Measurements from ENCODE around the gene RTN4IP1.
"Not testable (repeated sequence)": the region's sequence is repeated elsewhere in the genome, so short reads cannot be mapped to it uniquely, and the experiment has no call there.

Gene RTN4IP1

GRCh38 chr6:106568530-106568929 lies 60.8 kb downstream of the RTN4IP1 start:
- no peak for TF ChIP-seq CTCF (IDR thresholded peaks at IDR 0.05; ENCODE audit: extremely low read depth, missing control alignments)
- no peak for DNase-seq (ENCODE audit: low spot score)

- no peak for TF ChIP-seq CTCF (IDR thresholded peaks at IDR 0.05; ENCODE audit: extremely low read depth, missing control alignments)
- no peak for DNase-seq (ENCODE audit: low spot score)
Measured at GRCh38 chr6:106564476-106564875, 64.8 kb downstream of the RTN4IP1 start.

GRCh38 chr6:106563614-106564013 lies 65.7 kb downstream of the RTN4IP1 start:
- no peak for TF ChIP-seq CTCF (IDR thresholded peaks at IDR 0.05; ENCODE audit: extremely low read depth, missing control alignments)
- DNase-seq (ENCODE audit: low spot score), result no peak

GRCh38 chr6:106561686-106562405 lies 67.5 kb downstream of the RTN4IP1 start:
- TF ChIP-seq CTCF (IDR thresholded peaks at IDR 0.05; ENCODE audit: extremely low read depth, missing control alignments), result no peak
- no peak for DNase-seq (ENCODE audit: low spot score)

- no peak for DNase-seq (ENCODE audit: low spot score)
- no peak for TF ChIP-seq CTCF (IDR thresholded peaks at IDR 0.05; ENCODE audit: extremely low read depth, missing control alignments)
Measured at GRCh38 chr6:106560996-106561685, 68.2 kb downstream of the RTN4IP1 start.

- not testable (repeated sequence) for DNase-seq (ENCODE audit: low spot score)
Measured at GRCh38 chr6:106559659-106560058, 69.6 kb downstream of the RTN4IP1 start.

- TF ChIP-seq CTCF (IDR thresholded peaks at IDR 0.05; ENCODE audit: extremely low read depth, missing control alignments), result no peak
- DNase-seq (ENCODE audit: low spot score), result no peak
Measured at GRCh38 chr6:106558364-106558763, 70.9 kb downstream of the RTN4IP1 start.

GRCh38 chr6:106557837-106558236 lies 71.5 kb downstream of the RTN4IP1 start:
- TF ChIP-seq CTCF (IDR thresholded peaks at IDR 0.05; ENCODE audit: extremely low read depth, missing control alignments), result no peak
- no peak for DNase-seq (ENCODE audit: low spot score)

Data from GM20000 (cell line).